ENCODE measurements around the gene DMP1. TPM values are rescaled to one million over a fixed set of nuclear protein-coding genes. Genes with fewer than 3 reads are reported as not detected.

DMP1 gene
- total and polyA plus RNA-seq, 2 of the 8 experiments (the other 6 are each of a cell fraction or from before 2014, with no cell fraction given): 0.05 to 0.17 TPM

DNA sequence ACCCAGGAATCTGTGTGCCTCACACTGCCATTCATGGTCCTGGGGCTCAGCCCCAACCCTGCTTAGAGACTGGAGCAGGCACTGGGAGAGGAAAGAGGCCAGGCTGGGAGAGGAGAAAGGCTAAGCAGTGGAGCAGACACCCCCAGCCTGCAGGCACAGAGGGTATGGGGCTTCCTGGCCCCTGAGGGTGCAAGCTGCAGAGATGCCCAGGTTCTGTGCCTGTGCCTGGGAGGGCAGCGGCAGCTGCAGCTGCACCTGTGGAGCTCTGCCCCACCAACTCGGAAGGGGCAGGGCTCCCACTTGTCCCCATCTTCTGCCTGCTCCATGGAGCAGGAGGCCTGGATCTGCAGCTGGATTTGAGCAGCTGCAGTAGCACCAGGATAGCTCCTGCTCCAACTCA, 47.9 kb downstream of the DMP1 start:
- TF ChIP-seq EP300 (IDR thresholded peaks at IDR 0.05; ENCODE audit: borderline replicate concordance in 1 of 2, low read depth in 2 of 2, low read length in 2 of 2) (no peak), JUND (IDR thresholded peaks at IDR 0.05; ENCODE audit: low read length) (no peak), EGR1 (IDR thresholded peaks at IDR 0.05; ENCODE audit: borderline replicate concordance, low read depth, low read length) (no peak), SAP30 (IDR thresholded peaks at IDR 0.05; ENCODE audit: insufficient read depth, insufficient replicate concordance, low read length) (no peak), RFX5 (IDR thresholded peaks at IDR 0.05; ENCODE audit: borderline replicate concordance, low read depth, low read length) (no peak), TAF7 (optimal IDR thresholded peaks at IDR 0.05; ENCODE audit: borderline replicate concordance, low read depth, low read length) (no peak), NANOG (IDR thresholded peaks at IDR 0.05; ENCODE audit: insufficient read depth, low read depth, low read length, poor library complexity, severe bottlenecking) (no peak), RBBP5 (IDR thresholded peaks at IDR 0.05; ENCODE audit: borderline replicate concordance, low read depth, low read length) (no peak), FOSL1 (IDR thresholded peaks at IDR 0.05; ENCODE audit: insufficient read depth, low read depth, low read length) (no peak)
- H2BK12ac ChIP-seq (ENCODE audit: low read depth, low read length): no peak overlapping the region
- H2AK5ac ChIP-seq (ENCODE audit: low read depth, low read length): no peak overlapping the region
- H3K23ac ChIP-seq (ENCODE audit: insufficient read length): no peak overlapping the region
- H3K56ac ChIP-seq (replicated peaks; ENCODE audit: insufficient read length, low read depth, low read length): no peak overlapping the region
- H3K14ac ChIP-seq (ENCODE audit: insufficient read length): no peak overlapping the region
- no peak overlapping the region for H3K9ac ChIP-seq (replicated peaks in 1 of 4; ENCODE audit: extremely low read depth in 1 of 4, low read depth in 3 of 4, low read length in 3 of 4)
- H3K27me3 ChIP-seq (replicated peaks in 1 of 4; ENCODE audit: control insufficient read depth in 3 of 4, extremely low read depth in 1 of 4, insufficient read depth in 3 of 4, low read length in 3 of 4): no peaks in the 10 kb centered on the region
- H4K91ac ChIP-seq (replicated peaks; ENCODE audit: insufficient read length, low read length): no peak overlapping the region
- H3K9me3 ChIP-seq (ENCODE audit: insufficient read depth in 2 of 2, low read depth in 1 of 2, low read length in 1 of 2): peaks cover 28 to 31% of the 10 kb centered on the region in 2 experiments
- no peak overlapping the region for H2BK15ac ChIP-seq (ENCODE audit: low read length)
- ChIA-PET POLR2A (ENCODE audit: partially characterized antibody) (no interaction called here), CTCF (ENCODE audit: partially characterized antibody) (interaction anchor here (0.8 to 1.5 kb wide), 5 partner anchors 18 to 142 kb away, joined by 3 to 5 read pairs (median 4); no protein-coding TSS in a partner anchor)
- H3K4me2 ChIP-seq (ENCODE audit: insufficient read depth in 1 of 2, low read depth in 2 of 2, low read length in 2 of 2): no peak overlapping the region
- H2BK5ac ChIP-seq (ENCODE audit: low read depth, low read length): no peak overlapping the region
- H4K8ac ChIP-seq (ENCODE audit: extremely low read depth, insufficient read depth, low read length): no peak overlapping the region
- DNase-seq (ENCODE audit: low read depth in 1 of 2, low spot score in 2 of 2) (no peak), FAIRE-seq (no peak)
- no peak overlapping the region for H2BK20ac ChIP-seq (ENCODE audit: low read length)
- H2AFZ ChIP-seq (ENCODE audit: low read length): no peak overlapping the region
- H2BK120ac ChIP-seq (replicated peaks; ENCODE audit: low read depth, low read length): no peak overlapping the region
- peaks cover 0 to 6% (median 0%) of the 10 kb centered on the region in 4 experiments; a peak in 2 of 8 replicates for H3K36me3 ChIP-seq (ENCODE audit: control insufficient read depth in 2 of 4, insufficient read depth in 4 of 4, low read length in 3 of 4)
- no peak overlapping the region for H4K5ac ChIP-seq (ENCODE audit: insufficient read length, low read depth, low read length)
- WGBS, 2 experiments (ENCODE audit: extremely low coverage in 1 of 2, insufficient coverage in 1 of 2, insufficient read length in 1 of 2, insufficient replicate concordance in 2 of 2, low coverage in 1 of 2, low lambda C conversion rate in 2 of 2, missing lambda C conversion rate in 1 of 2): 95% methylated on average over 2 of the region's 2 CpGs; no CpG with 5 or more reads in 1 of the 2 experiments
- no peak overlapping the region for H3K27ac ChIP-seq (ENCODE audit: low read depth, low read length)
- H3K4me1 ChIP-seq (replicated peaks in 1 of 4; ENCODE audit: control insufficient read depth in 3 of 4, insufficient read depth in 4 of 4, low read length in 3 of 4): peaks cover 0 to 3% (median 0%) of the 10 kb centered on the region in 4 experiments; a peak in 2 of 7 replicates
- H3K79me1 ChIP-seq (ENCODE audit: low read depth, low read length): no peaks in the 10 kb centered on the region
- no peak overlapping the region for H3K18ac ChIP-seq (ENCODE audit: extremely low read depth, low read length)
- no peaks in the 10 kb centered on the region for H4K20me1 ChIP-seq (replicated peaks in 1 of 2; ENCODE audit: control insufficient read depth in 1 of 2, insufficient read depth in 2 of 2, low read length in 2 of 2)
- H3K4ac ChIP-seq (replicated peaks; ENCODE audit: insufficient read length, low read depth, low read length): no peak overlapping the region
- H3K4me3 ChIP-seq (ENCODE audit: extremely low read depth in 1 of 4, insufficient read depth in 2 of 4, low read depth in 3 of 4, low read length in 4 of 4): no peak overlapping the region
- H3K79me2 ChIP-seq (ENCODE audit: control insufficient read depth in 1 of 2, insufficient read depth in 2 of 2, low read length in 2 of 2): no peaks in the 10 kb centered on the region
- no peaks in the 10 kb centered on the region for H3K23me2 ChIP-seq (ENCODE audit: low read depth, low read length)
